Suppressor macrophage treated with lipopolysaccharide for 4 hours (primary cell): ENCODE measurements around the gene ANKRD28.

Experiments
- DNase-seq: peaks from one replicate; pipeline ENCODE4 v3.0.0-alpha.2; 2020

ANKRD28 gene

DNA sequence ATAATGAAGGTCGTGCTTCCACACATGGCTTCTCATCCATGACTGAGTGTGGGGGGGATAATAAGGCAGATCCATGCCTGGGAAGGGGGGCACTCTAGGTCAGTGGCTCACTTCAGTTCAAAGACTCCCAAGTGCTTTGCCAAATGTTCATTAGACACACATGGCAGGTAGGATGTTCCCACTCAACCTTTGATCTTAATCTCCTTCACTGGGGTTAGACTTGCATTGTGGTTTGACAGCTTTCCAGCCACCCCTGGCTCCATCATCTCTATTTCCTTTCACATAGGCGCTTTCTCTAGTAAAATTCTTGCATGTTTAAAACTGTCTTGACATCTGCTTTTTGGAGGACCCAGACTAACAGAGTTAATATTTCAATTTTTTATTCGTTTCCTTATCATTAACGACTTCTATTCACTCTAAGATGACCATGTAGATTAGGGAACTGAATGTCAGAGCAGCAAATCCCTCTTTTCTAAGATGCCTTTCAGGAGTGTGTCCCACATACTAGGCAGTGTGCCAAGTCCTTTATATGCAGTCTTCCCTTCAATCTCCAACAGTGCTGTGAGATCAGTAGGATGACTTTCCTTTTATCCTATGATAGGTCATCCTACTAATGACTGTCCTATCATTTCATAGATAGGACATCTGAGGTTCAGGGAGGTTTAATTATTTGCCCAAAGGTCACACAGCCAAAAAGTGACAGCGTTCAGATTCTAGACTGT lies 138.4 kb downstream of the ANKRD28 start:
- DNase-seq: no peak

GRCh38 chr3:15657016-15657415 lies 140.8 kb downstream of the ANKRD28 start:
- DNase-seq: no peak

- no peak for DNase-seq
Observed at GRCh38 chr3:15656342-15656741, 141.4 kb downstream of the ANKRD28 start.

DNA sequence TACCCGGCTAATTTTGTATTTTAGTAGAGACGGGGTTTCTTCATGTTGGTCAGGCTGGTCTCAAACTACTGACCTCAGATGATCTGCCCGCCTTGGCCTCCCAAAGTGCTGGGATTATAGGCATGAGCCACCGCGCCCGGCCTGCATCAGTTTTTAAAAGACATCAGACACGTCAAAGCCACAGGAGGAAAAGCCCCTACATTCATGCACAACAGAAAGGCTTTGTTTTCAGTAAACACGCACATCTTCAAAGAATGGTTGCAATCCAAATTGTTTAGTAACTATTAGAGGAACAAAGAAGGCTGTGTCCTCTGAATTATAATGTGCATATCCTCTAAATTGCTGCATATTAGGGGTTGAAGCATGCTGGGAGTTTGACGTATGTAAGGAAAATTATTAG lies 142.9 kb downstream of the ANKRD28 start:
- no peak for DNase-seq

GRCh38 chr3:15654127-15654526 lies 143.7 kb downstream of the ANKRD28 start:
- no peak for DNase-seq

DNA sequence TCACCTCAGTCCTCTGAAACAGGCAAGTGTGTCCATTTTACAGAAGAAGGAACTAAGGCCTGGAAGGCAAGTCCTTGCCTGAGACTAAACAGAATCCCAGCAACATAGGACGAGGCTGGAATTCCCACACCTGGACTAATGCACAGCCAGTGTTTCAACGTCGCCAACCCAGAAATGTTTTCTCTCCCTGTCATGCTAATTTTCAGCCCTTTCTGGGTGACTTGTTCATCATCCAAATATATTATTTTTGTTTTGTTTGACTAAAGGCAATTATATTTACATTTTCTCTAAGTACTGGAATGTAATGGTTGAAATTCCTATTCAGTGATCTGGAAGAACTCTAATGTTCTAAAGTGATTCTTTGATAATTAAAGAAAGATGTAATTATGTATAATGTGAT lies 144.5 kb downstream of the ANKRD28 start:
- DNase-seq: no peak

- DNase-seq: no peak
Observed at GRCh38 chr3:15651396-15651795, 146.4 kb downstream of the ANKRD28 start.

DNA sequence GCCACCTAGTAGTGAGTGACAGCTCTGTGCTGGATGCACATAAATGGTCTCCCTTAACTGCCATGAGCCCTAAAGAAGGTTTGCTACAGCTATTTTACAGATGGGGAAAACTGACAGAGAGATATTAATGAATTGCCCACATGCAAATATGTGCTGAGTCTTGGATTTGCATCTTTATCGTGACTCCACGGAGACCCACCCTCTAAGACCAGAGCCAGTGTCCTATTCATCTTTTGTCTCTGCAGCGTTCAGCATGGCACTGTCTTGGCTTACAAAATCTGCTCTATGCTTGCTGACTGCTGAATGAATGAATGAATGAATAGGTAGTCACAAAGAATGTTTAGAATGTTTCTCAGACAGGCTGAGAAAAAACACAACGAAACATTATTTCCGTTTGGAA lies 147.9 kb downstream of the ANKRD28 start:
- no peak for DNase-seq

DNA sequence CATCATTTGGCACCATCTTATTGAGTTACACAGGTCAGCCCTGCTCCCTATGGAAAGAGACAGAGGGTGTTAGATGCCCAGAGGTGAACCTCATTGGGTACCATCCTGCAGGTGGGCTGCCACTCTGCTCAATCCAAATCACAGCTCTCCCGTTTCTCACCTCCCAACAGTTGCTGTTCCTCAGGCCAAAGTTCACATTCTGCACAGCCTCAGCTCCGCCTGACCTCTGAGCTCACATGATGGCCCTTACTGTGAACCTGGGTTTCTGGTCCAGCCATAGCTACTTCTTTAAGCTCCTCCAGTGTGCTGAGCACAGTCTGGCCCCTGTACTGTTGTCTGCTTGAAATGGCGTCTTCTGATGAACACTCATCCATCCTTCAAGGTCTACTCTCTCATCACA lies 148.4 kb downstream of the ANKRD28 start:
- no peak for DNase-seq

DNA sequence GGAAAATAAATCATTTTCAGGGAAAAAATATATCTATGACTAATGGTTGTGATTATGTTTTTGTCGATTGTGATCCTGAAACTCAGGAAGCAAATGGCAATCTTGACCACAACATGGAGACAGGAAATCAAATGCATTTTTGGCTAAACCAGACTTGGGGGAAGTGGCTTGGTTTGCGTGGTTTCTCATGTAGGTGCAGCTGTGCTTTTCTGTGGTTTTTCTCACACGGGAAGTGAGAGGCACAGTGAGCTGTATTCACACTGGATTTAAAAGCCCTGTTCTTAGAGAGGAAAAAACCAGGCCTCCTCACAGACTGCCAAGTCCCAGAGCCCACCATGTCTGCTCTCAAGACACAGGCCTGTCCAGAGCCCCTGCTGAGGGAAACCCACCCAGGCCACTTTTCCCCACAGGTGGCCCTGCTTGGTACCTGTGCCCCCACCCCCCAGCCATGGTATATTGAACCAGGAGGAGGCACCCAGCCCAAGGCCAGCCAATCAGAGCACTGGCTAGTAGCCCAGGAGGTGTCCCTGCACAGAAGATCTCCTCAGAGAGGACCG lies 150.1 kb downstream of the ANKRD28 start:
- DNase-seq: peak; percentile 65

GRCh38 chr3:15646851-15647511 lies 150.8 kb downstream of the ANKRD28 start:
- no peak for DNase-seq

- no peak for DNase-seq
Observed at GRCh38 chr3:15645740-15646501, 151.9 kb downstream of the ANKRD28 start.

DNA sequence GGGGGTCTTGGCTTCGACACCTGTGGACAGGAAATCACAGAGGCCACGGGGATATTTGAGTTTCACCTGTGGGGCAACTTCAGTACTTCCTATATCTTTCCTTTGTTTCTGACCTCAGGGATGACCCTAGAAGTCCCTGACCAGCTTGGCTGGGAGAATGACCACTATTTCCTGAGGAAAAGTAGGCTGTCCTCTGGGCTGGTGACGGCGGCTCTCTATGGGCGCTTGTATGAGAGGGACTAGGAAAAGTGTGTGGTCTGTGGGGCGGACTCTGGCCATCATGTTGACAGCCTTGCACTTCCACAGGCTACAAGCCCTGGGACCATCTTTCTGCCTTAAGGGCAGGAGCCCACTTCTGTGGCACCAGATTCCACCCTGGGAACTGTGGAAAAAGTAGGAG lies 152.5 kb downstream of the ANKRD28 start:
- no peak for DNase-seq

DNA sequence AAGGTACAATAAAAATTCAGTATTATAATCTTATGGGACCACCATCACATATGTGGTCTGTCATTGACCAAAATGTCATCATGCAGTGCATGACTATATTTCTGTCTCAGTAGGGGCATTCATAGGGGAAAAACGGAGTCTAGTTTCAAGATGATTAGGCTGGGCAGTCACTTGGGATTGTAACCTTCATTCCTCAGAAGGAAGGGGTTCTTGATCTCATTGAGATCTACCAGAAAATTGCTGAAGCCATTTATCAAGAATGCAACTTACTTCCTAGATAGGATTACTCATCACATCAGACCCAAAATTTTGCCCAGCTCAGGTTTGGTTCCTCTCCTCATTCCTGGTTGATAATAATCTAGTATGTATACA lies 158.9 kb downstream of the ANKRD28 start:
- DNase-seq: peak; percentile 29

GRCh38 chr3:15638193-15638890 lies 159.4 kb downstream of the ANKRD28 start:
- DNase-seq: peak; percentile 16

DNA sequence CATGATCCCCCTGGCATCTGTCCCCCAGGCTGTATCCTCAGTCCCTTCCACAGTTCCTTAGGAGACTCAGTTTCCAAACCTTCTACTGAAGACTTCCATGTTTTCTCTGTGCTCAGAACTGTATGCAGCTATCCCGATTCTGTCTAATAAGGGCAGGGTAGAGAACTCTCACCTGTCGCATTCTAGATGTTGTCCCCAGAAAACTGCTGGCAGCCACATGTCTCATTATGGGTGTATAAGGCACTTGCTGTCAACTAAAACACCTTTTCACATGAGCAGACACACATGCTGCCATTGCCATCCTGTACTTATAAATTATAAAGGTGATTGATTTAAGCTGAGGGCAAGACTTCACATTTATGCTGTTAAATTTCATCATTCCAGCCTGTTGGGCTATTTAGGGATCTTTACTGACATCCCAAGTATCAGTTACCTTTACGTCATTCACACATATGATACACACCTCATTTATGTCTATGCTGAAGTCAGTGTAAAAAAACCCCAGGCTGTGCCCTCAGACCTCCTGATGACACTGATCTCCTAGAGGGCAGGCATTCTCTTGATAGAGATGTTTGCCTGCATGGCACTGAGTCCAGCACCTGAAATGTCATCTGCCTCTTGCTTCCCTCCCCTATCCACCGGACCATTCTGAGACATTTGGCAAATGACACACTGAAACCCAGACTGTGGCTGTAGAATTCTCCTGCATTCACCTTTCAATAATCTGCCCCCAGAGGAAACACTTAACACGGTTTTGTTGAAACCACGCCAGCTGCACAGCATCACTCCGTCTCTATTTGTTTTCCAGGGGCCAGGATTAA lies 160.4 kb downstream of the ANKRD28 start:
- no peak for DNase-seq

GRCh38 chr3:15636028-15636709 lies 161.6 kb downstream of the ANKRD28 start:
- DNase-seq: peak; percentile 77

GRCh38 chr3:15635121-15635661 lies 162.6 kb downstream of the ANKRD28 start:
- DNase-seq: no peak

DNA sequence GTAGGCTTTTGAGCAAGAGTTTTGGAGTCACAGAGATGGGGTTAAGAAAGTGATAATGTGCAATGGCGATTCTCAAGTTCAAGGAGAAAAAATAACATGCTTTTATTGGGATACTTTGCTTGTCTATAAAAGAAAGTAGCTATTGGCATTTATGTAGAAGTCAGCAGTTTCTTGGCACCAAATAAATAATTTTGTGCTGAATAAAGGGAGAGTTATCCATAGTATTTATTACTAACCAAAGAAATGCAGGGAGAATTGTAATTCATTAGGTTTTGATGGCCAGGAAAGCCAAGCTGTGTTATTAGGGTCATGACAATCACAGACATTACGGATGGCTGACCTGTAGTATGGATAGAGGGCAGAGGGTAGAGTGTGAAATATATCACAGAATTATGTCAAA lies 163.1 kb downstream of the ANKRD28 start:
- DNase-seq: no peak

- no peak for DNase-seq
Observed at GRCh38 chr3:15633766-15634598, 163.8 kb downstream of the ANKRD28 start.
